Hepatocyte (in vitro differentiated cells): ENCODE data around the gene ACSM3. TPM values are rescaled to one million over a fixed set of nuclear protein-coding genes. Genes with fewer than 3 reads are reported as not detected.

Source experiments
- DNase-seq: peaks from one replicate; pipeline ENCODE4 v3.0.0-alpha.2; 2016; ENCODE audit warnings: low spot score
- H2AFZ ChIP-seq: fragments of 200-600 bp; sonication (generic); 2 replicates; pipeline ENCODE4 v1.6.0; 2016; ENCODE audit warnings: antibody characterized with exemption, mild to moderate bottlenecking
- H3K27ac ChIP-seq: fragments of 200-600 bp; sonication (generic); 2 replicates; pipeline ENCODE4 v1.5.1; 2016; ENCODE audit warnings: mild to moderate bottlenecking
- H3K27me3 ChIP-seq: fragments of 200-600 bp; sonication (generic); 2 replicates; pipeline ENCODE4 v1.6.1; 2016
- H3K36me3 ChIP-seq: fragments of 200-600 bp; sonication (generic); replicated peaks from 2 replicates; pipeline ENCODE4 v1.5.1; 2016; ENCODE audit warnings: low read depth; ENCODE audit not compliant: insufficient read depth
- H3K4me1 ChIP-seq: fragments of 200-600 bp; sonication (generic); 2 replicates; pipeline ENCODE4 v1.5.1; 2016; ENCODE audit warnings: mild to moderate bottlenecking, moderate library complexity; ENCODE audit not compliant: insufficient read depth
- H3K4me2 ChIP-seq: fragments of 200-600 bp; sonication (generic); 2 replicates; pipeline ENCODE4 v1.6.0; 2016
- H3K4me3 ChIP-seq: fragments of 200-600 bp; sonication (generic); 2 replicates; pipeline ENCODE4 v1.5.1; 2016; ENCODE audit warnings: mild to moderate bottlenecking
- H3K79me2 ChIP-seq: fragments of 200-600 bp; sonication (generic); 2 replicates; pipeline ENCODE4 v1.6.0; 2017; ENCODE audit warnings: mild to moderate bottlenecking
- H3K9me2 ChIP-seq: fragments of 200-600 bp; sonication (generic); replicated peaks from 2 replicates; pipeline ENCODE4 v1.6.0; 2017; ENCODE audit warnings: mild to moderate bottlenecking; ENCODE audit not compliant: insufficient read depth
- H3K9me3 ChIP-seq: fragments of 200-600 bp; sonication (generic); 2 replicates; pipeline ENCODE4 v1.5.1; 2016; ENCODE audit warnings: low read depth, mild to moderate bottlenecking
- H4K20me1 ChIP-seq: fragments of 200-600 bp; sonication (generic); 2 replicates; pipeline ENCODE4 v1.6.0; 2016; ENCODE audit warnings: mild to moderate bottlenecking; ENCODE audit not compliant: insufficient read depth, poor library complexity, severe bottlenecking
- CTCF ChIP-seq: fragments of 200-600 bp; sonication (generic); IDR thresholded peaks from 2 replicates; pipeline ENCODE4 v1.5.1; 2016; ENCODE audit warnings: antibody characterized with exemption, mild to moderate bottlenecking; ENCODE audit not compliant: poor library complexity
- EZH2 ChIP-seq: fragments of 200-600 bp; sonication (generic); IDR thresholded peaks from 2 replicates; pipeline ENCODE4 v1.6.1; 2016; ENCODE audit warnings: antibody characterized with exemption, mild to moderate bottlenecking, borderline replicate concordance
- EZH2phosphoT487 ChIP-seq: fragments of 200-600 bp; sonication (generic); IDR thresholded peaks from one replicate; pipeline ENCODE4 v1.6.1; 2018; ENCODE audit warnings: antibody characterized with exemption, mild to moderate bottlenecking, low read depth, moderate library complexity; ENCODE audit not compliant: unreplicated experiment, severe bottlenecking
- WGBS: methylation state at CpG from one replicate; pipeline ENCODE4 v1.1.6; 2016; ENCODE audit warnings: low lambda C conversion rate; ENCODE audit errors: missing lambda C conversion rate; 5-methylcytosine and 5-hydroxymethylcytosine counted together
- polyA plus RNA-seq: library from polyadenylated mRNA; unstranded; fragments of >200 nt; fragmentation: Nextera tagmentation; extraction: Ambion mirVana; gene quantifications from 2 replicates; pipeline ENCODE4 v1.2.1, GENCODE V29; 2016
- total RNA-seq: library from RNA; depleted of rRNA; stranded (reverse); fragments of >200 nt; gene quantifications from 2 replicates; pipeline ENCODE4 v1.2.3, GENCODE V29; 2014

The ACSM3 gene
- total and polyA plus RNA-seq, 2 experiments from 2014 or later: 14.5 to 26.5 TPM

GRCh38 chr16:20746461-20746860 is 17.4 kb upstream of the ACSM3 start:
- no peak overlapping the region for H3K4me3 ChIP-seq
- no peaks in the 10 kb centered on the region for H3K9me2 ChIP-seq
- no peaks in the 10 kb centered on the region for H3K27me3 ChIP-seq
- TF ChIP-seq EZH2phosphoT487: no peak
- TF ChIP-seq CTCF: no peak
- TF ChIP-seq EZH2: no peak
- H3K4me1 ChIP-seq: no peaks in the 10 kb centered on the region
- no peak overlapping the region for H3K4me2 ChIP-seq
- no peak for DNase-seq
- H3K9me3 ChIP-seq: no peaks in the 10 kb centered on the region
- H4K20me1 ChIP-seq: no peaks in the 10 kb centered on the region
- H3K36me3 ChIP-seq: no peaks in the 10 kb centered on the region
- H3K79me2 ChIP-seq: no peaks in the 10 kb centered on the region
- 93% methylated on average over 3 of the region's 3 CpGs for WGBS
- no peak overlapping the region for H2AFZ ChIP-seq
- H3K27ac ChIP-seq: no peak overlapping the region

GRCh38 chr16:20747030-20747816 is 16.6 kb upstream of the ACSM3 start:
- no peak overlapping the region for H2AFZ ChIP-seq
- no peaks in the 10 kb centered on the region for H3K9me2 ChIP-seq
- H3K4me3 ChIP-seq: no peak overlapping the region
- no peaks in the 10 kb centered on the region for H3K4me1 ChIP-seq
- H3K36me3 ChIP-seq: no peaks in the 10 kb centered on the region
- H4K20me1 ChIP-seq: no peaks in the 10 kb centered on the region
- no peaks in the 10 kb centered on the region for H3K9me3 ChIP-seq
- no peak overlapping the region for H3K4me2 ChIP-seq
- no peak overlapping the region for H3K27ac ChIP-seq
- no peak for DNase-seq
- 84% methylated on average over 4 of the region's 4 CpGs for WGBS
- TF ChIP-seq CTCF: no peak
- no peak for TF ChIP-seq EZH2phosphoT487
- no peak for TF ChIP-seq EZH2
- no peaks in the 10 kb centered on the region for H3K79me2 ChIP-seq
- H3K27me3 ChIP-seq: no peaks in the 10 kb centered on the region

GRCh38 chr16:20749474-20749873 is 14.3 kb upstream of the ACSM3 start:
- Histone ChIP-seq H3K4me2 (no peak overlapping the region), H3K4me1 (no peaks in the 10 kb centered on the region), H4K20me1 (no peaks in the 10 kb centered on the region), H3K9me2 (no peaks in the 10 kb centered on the region), H3K36me3 (no peaks in the 10 kb centered on the region), H3K79me2 (no peaks in the 10 kb centered on the region), H3K27ac (no peak overlapping the region), H2AFZ (no peak overlapping the region), H3K4me3 (no peak overlapping the region), H3K27me3 (no peaks in the 10 kb centered on the region), H3K9me3 (no peaks in the 10 kb centered on the region)
- DNase-seq: no peak
- WGBS: 87% methylated on average over 1 of the region's 1 CpG
- TF ChIP-seq EZH2phosphoT487 (no peak), CTCF (no peak), EZH2 (no peak)
